Cardiac ventricle fibroblast (primary cell): ENCODE measurements around the gene SMIM44. TPM values are rescaled to one million over a fixed set of nuclear protein-coding genes. Genes with fewer than 3 reads are reported as not detected.

Source experiments
- total RNA-seq: library from RNA; depleted of rRNA; stranded (reverse); fragments of >200 nt; gene quantifications from 2 replicates; pipeline ENCODE4 v1.2.3, GENCODE V29; 2015

Gene SMIM44
- not detected in 2 replicates for total RNA-seq

DNA sequence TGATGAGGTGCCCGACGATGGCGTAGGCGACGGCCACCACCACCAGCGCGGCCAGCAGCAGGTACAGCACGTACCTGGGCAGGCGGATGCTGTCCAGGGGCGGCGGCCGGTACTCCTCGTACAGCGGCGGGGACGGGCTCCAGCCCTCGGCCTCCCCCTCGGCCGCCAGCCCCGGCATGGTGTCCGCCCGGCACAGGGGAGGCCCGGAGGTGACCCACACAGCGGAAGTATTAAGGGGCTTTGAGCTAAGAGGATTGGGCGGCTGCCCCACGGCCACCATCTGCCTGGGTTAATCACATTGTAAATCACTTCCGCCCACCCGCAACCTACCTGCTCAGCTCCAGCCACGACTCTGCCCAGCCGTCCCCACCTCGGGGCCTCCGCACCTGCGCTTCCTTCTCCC lies at the start of gene SMIM44:
Gene SMIM44, minus strand, starts transcription at position 216 of the 403 bp plus-strand sequence. Its CDS starts 38 bp downstream, at position 178.

GRCh38 chr19:3505598-3506383 lies 22.6 kb upstream of the SMIM44 start, which contains the start of gene FZR1:
TSS of gene FZR1 (plus strand) at chr19:3506311. CDS start at chr19:3522990, 16,679 bp downstream.

GRCh38 chr19:3500429-3501101 lies 17.3 kb upstream of the SMIM44 start, which contains the start of gene DOHH:
TSS of gene DOHH (minus strand) at chr19:3500674. CDS start at chr19:3496814, 3,860 bp downstream.

GRCh38 chr19:3480383-3481091 lies 2.7 kb downstream of the SMIM44 start, which contains the start of gene SMIM24:
TSS of gene SMIM24 (minus strand) at chr19:3480525. CDS start at chr19:3480463, 62 bp downstream.

Other genes starting within 250 kb of the SMIM44 start
- gene NFIC, start 116.9 kb downstream of the SMIM44 start, total RNA-seq: 125 and 142 TPM in 2 replicates
- gene SMIM24, start 2.9 kb downstream of the SMIM44 start, total RNA-seq: not detected in 2 replicates
- gene DOHH, start 17.2 kb upstream of the SMIM44 start, total RNA-seq: 12.2 and 13.7 TPM in 2 replicates
- gene FZR1, start 22.9 kb upstream of the SMIM44 start, total RNA-seq: 18.3 and 23.3 TPM in 2 replicates
- gene TEKTIP1, start 55.7 kb upstream of the SMIM44 start, total RNA-seq: not detected in 2 replicates
- gene MFSD12, start 74.1 kb upstream of the SMIM44 start, total RNA-seq: 58.3 and 59.2 TPM in 2 replicates
- gene HMG20B, start 89.5 kb upstream of the SMIM44 start, total RNA-seq: 90.3 and 99.7 TPM in 2 replicates
- gene GIPC3, start 102.0 kb upstream of the SMIM44 start, total RNA-seq: 0.20 and 0.31 TPM in 2 replicates
- gene TBXA2R, start 123.4 kb upstream of the SMIM44 start, total RNA-seq: 0.94 and 1.0 TPM in 2 replicates
- gene CACTIN, start 143.3 kb upstream of the SMIM44 start, total RNA-seq: 16.4 and 20.4 TPM in 2 replicates
- 33.2 and 39.6 TPM in 2 replicates for gene PIP5K1C, start 217.0 kb upstream of the SMIM44 start, total RNA-seq
- not detected in 2 replicates for gene TJP3, start 224.9 kb upstream of the SMIM44 start, total RNA-seq